ENCODE results near the gene INPP1.

INPP1 gene

DNA sequence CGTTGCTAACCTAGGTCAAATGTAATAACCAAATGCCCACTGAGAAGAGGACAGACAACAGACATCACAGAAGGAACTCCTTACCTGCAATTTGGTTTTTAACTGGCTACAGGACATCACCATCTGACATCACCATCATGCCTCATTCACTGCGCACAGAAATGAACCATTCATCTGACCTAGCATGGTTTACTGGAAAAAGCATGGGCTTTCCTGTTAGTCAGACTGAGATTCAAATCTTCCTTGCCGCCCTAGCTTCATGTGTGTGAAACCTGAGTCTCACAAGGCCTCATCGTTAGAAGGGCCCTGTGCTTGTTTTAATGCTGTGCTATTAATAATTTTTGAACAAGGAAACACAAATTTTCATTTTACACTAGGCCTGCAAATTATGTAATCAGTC, 22.7 kb upstream of the INPP1 start:
- TF ChIP-seq, protein P1, sequence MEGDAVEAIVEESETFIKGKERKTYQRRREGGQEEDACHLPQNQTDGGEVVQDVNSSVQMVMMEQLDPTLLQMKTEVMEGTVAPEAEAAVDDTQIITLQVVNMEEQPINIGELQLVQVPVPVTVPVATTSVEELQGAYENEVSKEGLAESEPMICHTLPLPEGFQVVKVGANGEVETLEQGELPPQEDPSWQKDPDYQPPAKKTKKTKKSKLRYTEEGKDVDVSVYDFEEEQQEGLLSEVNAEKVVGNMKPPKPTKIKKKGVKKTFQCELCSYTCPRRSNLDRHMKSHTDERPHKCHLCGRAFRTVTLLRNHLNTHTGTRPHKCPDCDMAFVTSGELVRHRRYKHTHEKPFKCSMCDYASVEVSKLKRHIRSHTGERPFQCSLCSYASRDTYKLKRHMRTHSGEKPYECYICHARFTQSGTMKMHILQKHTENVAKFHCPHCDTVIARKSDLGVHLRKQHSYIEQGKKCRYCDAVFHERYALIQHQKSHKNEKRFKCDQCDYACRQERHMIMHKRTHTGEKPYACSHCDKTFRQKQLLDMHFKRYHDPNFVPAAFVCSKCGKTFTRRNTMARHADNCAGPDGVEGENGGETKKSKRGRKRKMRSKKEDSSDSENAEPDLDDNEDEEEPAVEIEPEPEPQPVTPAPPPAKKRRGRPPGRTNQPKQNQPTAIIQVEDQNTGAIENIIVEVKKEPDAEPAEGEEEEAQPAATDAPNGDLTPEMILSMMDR (IDR thresholded peaks at IDR 0.05; ENCODE audit: low read depth, low read length, missing control alignments), result no peak
- DNase-seq (ENCODE audit: extremely low read depth, low read depth), result no peak
- no peak overlapping the region for H3K4me3 ChIP-seq (replicated peaks; ENCODE audit: low read depth, low read length)

DNA sequence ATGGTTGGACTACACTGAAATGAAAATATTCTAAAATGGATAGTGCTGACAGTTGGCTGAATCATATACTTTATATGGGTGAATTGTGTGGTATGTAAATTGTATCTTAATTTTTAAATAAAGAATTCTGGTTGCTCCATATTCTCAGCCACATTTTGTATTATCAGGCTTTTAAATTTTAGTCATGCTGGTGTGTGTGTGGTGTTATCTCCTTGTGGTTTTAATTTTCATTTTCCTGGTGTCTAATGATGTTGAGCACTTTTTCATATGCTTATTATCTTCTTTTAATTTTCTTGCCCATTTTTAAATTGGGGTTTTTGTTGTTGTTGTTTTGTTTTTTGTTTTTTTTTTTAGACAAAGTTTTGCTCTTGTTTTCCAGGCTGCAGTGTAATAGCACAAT, 20.0 kb upstream of the INPP1 start:
- DNase-seq (ENCODE audit: extremely low read depth, low read depth), result no peak
- no peak overlapping the region for H3K4me3 ChIP-seq (replicated peaks; ENCODE audit: low read depth, low read length)
- TF ChIP-seq, protein P1 (IDR thresholded peaks at IDR 0.05; ENCODE audit: low read depth, low read length, missing control alignments), result no peak

- DNase-seq (ENCODE audit: extremely low read depth, low read depth), result no peak
Measured at GRCh38 chr2:190325588-190325987, 17.8 kb upstream of the INPP1 start.

DNA sequence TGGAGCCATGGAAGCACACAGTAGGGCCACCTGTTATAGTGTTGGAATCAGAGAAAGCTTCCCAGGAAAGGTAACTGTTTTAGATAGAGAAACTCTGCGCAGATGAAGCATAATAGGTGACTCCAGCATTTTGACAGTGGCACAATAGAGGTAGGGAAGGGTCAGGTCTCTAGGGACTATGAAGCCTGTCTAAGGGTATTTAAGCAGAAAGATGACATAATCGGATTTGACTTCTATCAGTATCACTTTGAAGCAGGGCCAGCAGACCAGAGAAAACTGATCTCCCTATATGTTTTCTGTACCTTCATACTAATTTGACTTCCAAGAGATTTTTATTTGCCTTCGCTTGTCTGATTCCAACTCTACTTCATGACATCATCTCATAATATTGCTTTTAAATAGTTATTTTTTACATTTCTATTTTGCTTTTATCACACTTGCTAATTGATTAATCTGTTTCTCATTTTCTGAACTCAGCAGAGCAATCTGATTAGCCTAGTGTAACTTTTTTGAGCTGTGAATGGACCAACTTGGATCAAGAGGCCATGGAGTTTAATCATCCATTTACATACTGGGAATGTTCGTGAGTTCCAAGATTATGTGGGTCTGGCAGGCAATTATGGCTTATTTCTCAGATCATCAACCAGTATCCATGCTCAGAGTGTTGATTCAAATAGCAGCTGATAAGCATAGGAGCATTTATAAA, 15.4 kb upstream of the INPP1 start:
- TF ChIP-seq, protein P1 (IDR thresholded peaks at IDR 0.05; ENCODE audit: low read depth, low read length, missing control alignments), result no peak

More at GRCh38 chr2:190325588-190325987, 17.8 kb upstream of the INPP1 start:
- TF ChIP-seq, protein P1 (IDR thresholded peaks at IDR 0.05; ENCODE audit: low read depth, low read length, missing control alignments), result no peak
- H3K4me3 ChIP-seq (replicated peaks; ENCODE audit: low read depth, low read length), result no peak overlapping the region

DNA sequence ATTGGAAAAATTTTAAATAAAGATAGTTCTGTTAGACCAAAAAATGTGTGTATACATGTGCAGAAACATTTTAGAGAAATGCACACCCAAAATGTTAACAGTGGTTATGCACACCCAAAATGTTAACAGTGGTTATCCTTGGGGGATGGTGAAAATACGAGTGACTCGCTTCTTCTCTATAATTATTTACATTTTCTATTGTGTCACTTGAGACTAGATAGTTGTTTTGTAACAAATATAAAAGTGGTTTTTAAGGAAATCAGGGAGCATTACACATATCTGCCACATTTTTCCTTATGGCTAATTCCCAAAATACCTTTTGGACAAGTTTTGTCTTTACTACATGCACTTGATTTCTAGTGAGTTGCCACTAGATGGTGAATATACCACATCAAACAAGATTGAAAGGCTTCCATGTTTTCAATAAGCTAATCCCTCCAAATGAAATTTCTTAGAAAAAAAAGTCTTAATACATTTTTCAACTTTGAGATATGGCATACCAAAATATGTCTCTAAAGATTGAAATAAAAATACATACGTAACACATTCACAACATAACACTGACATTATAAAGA, 14.7 kb upstream of the INPP1 start:
- no peak for DNase-seq (ENCODE audit: extremely low read depth, low read depth)
- H3K4me3 ChIP-seq (replicated peaks; ENCODE audit: low read depth, low read length), result no peak overlapping the region
- TF ChIP-seq, protein P1 (IDR thresholded peaks at IDR 0.05; ENCODE audit: low read depth, low read length, missing control alignments), result no peak

More for the DNA sequence above, 15.4 kb upstream of the INPP1 start:
- no peak overlapping the region for H3K4me3 ChIP-seq (replicated peaks; ENCODE audit: low read depth, low read length)
- DNase-seq (ENCODE audit: extremely low read depth, low read depth), result no peak

GRCh38 chr2:190333395-190333794, 10.0 kb upstream of the INPP1 start:
- no peak for DNase-seq (ENCODE audit: extremely low read depth, low read depth)
- H3K4me3 ChIP-seq (replicated peaks; ENCODE audit: low read depth, low read length), result no peak overlapping the region
- TF ChIP-seq, protein P1 (IDR thresholded peaks at IDR 0.05; ENCODE audit: low read depth, low read length, missing control alignments), result no peak
